Muscle of back (tissue), 11 donors: ENCODE measurements around the gene SPEF2. TPM values are rescaled to one million over a fixed set of nuclear protein-coding genes. Genes with fewer than 3 reads are reported as not detected.
"Not testable (repeated sequence)": the region's sequence is repeated elsewhere in the genome, so short reads cannot be mapped to it uniquely, and the experiment has no call there.

Source experiments
- DNase-seq, 3 donors: peaks; one replicate each; pipeline versions ENCODE4 v3.0.0 to v3.0.0-alpha.2; 2013
- polyA plus RNA-seq, 10 donors: library from polyadenylated mRNA; unstranded; fragments of 120-200 nt; gene quantifications; one replicate each; pipeline ENCODE4 v1.2.1, GENCODE V29; 2013; ENCODE audit not compliant: insufficient read length in 10 of 10

SPEF2 gene
- polyA plus RNA-seq, 10 donors, result 5.5 to 16.1 (median 8.0) TPM

GRCh38 chr5:35855187-35855586 lies 237.5 kb downstream of the SPEF2 start:
- DNase-seq, result no peak

DNA sequence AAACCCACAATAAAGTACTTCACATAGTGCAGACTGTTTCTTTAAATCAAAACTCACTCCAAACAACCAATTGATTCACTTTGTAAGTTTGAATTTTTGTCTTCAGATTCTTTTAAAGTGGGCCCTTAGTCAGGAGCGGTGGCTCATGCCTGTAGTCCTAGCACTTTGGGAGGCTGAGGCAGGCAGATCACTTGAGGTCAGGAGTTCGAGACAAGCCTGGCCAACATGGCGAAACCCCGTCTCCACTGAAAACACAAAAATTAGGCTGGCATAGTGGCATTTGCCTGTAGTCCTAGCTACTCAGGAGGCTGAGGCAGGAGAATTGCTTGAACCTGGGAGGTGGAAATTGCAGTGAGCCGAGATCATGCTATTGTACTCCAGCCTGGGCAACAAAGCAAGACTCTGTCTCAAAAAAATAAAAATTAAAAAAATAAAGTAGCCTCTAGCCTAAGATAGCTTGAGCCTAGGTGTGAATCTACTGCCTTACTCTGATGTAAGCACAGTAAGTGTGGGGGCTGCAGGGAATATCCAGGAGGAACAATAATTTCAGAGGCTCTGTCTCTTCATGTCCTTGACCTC lies 238.6 kb downstream of the SPEF2 start:
- not testable (repeated sequence) for DNase-seq

- peak in 1 of 3 donors; percentile 21 for DNase-seq
Observed at GRCh38 chr5:35856765-35857351, 239.2 kb downstream of the SPEF2 start, which contains the start of gene IL7R. Gene IL7R (plus strand): TSS chr5:35856891. CDS start chr5:35856978, 87 bp downstream.

GRCh38 chr5:35857606-35858205 lies 240.0 kb downstream of the SPEF2 start:
- peak in 1 of 3 donors; percentile 91 for DNase-seq

- peak in 1 of 3 donors; percentile 30 for DNase-seq
Observed at GRCh38 chr5:35859101-35859661, 241.5 kb downstream of the SPEF2 start.

GRCh38 chr5:35860686-35861085 lies 243.0 kb downstream of the SPEF2 start:
- peak in 1 of 3 donors; percentile 41 for DNase-seq

GRCh38 chr5:35861718-35862117 lies 244.1 kb downstream of the SPEF2 start:
- no peak for DNase-seq

DNA sequence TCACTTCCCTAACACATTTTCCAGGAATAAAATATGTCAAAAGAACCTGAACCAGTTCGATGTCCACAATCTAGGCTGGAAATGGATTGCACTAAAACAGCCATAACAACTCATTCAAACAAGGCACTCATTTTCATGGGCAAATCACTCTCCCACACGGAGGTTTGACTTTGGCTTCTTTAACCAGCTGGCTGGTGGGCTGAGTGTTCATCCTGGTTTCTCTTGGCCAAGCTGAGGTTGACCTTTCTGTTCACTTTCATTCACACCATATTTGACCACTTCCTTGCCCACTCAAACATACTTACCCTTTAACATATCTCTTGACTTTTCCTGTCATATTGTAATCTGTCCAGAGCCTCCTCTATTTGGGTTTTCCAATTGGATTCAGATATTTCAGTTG lies 244.5 kb downstream of the SPEF2 start:
- DNase-seq, result no peak

- no peak for DNase-seq
Observed at GRCh38 chr5:35863159-35863558, 245.5 kb downstream of the SPEF2 start.

Other genes with a start within 250 kb of the SPEF2 start
- gene IL7R, start 239.0 kb downstream of the SPEF2 start, polyA plus RNA-seq, result 10 to 100 TPM in 1 of 10 donors, 1 to 10 TPM in 7, under 1 TPM in 2; 0.90 to 36.7 (median 1.7) TPM